ENCODE results near the gene MYH11. TPM values are rescaled to one million over a fixed set of nuclear protein-coding genes. Genes with fewer than 3 reads are reported as not detected.

Gene MYH11
- total and polyA plus RNA-seq, 2 experiments from 2014 or later: 1.6 to 5.9 TPM

- TF ChIP-seq, protein P1, sequence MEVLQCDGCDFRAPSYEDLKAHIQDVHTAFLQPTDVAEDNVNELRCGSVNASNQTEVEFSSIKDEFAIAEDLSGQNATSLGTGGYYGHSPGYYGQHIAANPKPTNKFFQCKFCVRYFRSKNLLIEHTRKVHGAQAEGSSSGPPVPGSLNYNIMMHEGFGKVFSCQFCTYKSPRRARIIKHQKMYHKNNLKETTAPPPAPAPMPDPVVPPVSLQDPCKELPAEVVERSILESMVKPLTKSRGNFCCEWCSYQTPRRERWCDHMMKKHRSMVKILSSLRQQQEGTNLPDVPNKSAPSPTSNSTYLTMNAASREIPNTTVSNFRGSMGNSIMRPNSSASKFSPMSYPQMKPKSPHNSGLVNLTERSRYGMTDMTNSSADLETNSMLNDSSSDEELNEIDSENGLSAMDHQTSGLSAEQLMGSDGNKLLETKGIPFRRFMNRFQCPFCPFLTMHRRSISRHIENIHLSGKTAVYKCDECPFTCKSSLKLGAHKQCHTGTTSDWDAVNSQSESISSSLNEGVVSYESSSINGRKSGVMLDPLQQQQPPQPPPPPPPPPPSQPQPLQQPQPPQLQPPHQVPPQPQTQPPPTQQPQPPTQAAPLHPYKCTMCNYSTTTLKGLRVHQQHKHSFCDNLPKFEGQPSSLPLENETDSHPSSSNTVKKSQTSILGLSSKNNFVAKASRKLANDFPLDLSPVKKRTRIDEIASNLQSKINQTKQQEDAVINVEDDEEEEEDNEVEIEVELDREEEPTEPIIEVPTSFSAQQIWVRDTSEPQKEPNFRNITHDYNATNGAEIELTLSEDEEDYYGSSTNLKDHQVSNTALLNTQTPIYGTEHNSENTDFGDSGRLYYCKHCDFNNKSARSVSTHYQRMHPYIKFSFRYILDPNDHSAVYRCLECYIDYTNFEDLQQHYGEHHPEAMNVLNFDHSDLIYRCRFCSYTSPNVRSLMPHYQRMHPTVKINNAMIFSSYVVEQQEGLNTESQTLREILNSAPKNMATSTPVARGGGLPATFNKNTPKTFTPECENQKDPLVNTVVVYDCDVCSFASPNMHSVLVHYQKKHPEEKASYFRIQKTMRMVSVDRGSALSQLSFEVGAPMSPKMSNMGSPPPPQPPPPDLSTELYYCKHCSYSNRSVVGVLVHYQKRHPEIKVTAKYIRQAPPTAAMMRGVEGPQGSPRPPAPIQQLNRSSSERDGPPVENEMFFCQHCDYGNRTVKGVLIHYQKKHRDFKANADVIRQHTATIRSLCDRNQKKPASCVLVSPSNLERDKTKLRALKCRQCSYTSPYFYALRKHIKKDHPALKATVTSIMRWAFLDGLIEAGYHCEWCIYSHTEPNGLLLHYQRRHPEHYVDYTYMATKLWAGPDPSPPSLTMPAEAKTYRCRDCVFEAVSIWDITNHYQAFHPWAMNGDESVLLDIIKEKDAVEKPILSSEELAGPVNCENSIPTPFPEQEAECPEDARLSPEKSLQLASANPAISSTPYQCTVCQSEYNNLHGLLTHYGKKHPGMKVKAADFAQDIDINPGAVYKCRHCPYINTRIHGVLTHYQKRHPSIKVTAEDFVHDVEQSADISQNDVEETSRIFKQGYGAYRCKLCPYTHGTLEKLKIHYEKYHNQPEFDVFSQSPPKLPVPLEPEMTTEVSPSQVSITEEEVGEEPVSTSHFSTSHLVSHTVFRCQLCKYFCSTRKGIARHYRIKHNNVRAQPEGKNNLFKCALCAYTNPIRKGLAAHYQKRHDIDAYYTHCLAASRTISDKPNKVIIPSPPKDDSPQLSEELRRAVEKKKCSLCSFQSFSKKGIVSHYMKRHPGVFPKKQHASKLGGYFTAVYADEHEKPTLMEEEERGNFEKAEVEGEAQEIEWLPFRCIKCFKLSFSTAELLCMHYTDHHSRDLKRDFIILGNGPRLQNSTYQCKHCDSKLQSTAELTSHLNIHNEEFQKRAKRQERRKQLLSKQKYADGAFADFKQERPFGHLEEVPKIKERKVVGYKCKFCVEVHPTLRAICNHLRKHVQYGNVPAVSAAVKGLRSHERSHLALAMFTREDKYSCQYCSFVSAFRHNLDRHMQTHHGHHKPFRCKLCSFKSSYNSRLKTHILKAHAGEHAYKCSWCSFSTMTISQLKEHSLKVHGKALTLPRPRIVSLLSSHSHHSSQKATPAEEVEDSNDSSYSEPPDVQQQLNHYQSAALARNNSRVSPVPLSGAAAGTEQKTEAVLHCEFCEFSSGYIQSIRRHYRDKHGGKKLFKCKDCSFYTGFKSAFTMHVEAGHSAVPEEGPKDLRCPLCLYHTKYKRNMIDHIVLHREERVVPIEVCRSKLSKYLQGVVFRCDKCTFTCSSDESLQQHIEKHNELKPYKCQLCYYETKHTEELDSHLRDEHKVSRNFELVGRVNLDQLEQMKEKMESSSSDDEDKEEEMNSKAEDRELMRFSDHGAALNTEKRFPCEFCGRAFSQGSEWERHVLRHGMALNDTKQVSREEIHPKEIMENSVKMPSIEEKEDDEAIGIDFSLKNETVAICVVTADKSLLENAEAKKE (CRISPR knock-in tag; IDR thresholded peaks at IDR 0.05): no peak
- TF ChIP-seq JUNB (IDR thresholded peaks at IDR 0.05; ENCODE audit: unreplicated experiment) (no peak), NANOG (IDR thresholded peaks at IDR 0.05; ENCODE audit: borderline replicate concordance) (no peak), ETS1 (IDR thresholded peaks at IDR 0.05) (no peak), ZNF114 (CRISPR knock-in tag; IDR thresholded peaks at IDR 0.05) (no peak), CTCF (conservative IDR thresholded peaks at IDR 0.05; ENCODE audit: low read depth in 2 of 2) (no peak)
- TF ChIP-seq, protein P2, sequence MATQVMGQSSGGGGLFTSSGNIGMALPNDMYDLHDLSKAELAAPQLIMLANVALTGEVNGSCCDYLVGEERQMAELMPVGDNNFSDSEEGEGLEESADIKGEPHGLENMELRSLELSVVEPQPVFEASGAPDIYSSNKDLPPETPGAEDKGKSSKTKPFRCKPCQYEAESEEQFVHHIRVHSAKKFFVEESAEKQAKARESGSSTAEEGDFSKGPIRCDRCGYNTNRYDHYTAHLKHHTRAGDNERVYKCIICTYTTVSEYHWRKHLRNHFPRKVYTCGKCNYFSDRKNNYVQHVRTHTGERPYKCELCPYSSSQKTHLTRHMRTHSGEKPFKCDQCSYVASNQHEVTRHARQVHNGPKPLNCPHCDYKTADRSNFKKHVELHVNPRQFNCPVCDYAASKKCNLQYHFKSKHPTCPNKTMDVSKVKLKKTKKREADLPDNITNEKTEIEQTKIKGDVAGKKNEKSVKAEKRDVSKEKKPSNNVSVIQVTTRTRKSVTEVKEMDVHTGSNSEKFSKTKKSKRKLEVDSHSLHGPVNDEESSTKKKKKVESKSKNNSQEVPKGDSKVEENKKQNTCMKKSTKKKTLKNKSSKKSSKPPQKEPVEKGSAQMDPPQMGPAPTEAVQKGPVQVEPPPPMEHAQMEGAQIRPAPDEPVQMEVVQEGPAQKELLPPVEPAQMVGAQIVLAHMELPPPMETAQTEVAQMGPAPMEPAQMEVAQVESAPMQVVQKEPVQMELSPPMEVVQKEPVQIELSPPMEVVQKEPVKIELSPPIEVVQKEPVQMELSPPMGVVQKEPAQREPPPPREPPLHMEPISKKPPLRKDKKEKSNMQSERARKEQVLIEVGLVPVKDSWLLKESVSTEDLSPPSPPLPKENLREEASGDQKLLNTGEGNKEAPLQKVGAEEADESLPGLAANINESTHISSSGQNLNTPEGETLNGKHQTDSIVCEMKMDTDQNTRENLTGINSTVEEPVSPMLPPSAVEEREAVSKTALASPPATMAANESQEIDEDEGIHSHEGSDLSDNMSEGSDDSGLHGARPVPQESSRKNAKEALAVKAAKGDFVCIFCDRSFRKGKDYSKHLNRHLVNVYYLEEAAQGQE (IDR thresholded peaks at IDR 0.05; ENCODE audit: unreplicated experiment): no peak
Observed at GRCh38 chr16:15858921-15859668, 2.3 kb upstream of the MYH11 start (continued).
